Amygdala (tissue), 56 donors: ENCODE data around the gene CCDC142.
A peak's percentile ranks its signal among the peaks of the same experiment; 100 is the strongest.
"Not testable (repeated sequence)": the region's sequence is repeated elsewhere in the genome, so short reads cannot be mapped to it uniquely, and the experiment has no call there.

Experiments
- DNase-seq, 56 donors: peaks; one replicate each; lab custom pipeline; 2025; lab: John Stamatoyannopoulos, UW

The CCDC142 gene

DNA sequence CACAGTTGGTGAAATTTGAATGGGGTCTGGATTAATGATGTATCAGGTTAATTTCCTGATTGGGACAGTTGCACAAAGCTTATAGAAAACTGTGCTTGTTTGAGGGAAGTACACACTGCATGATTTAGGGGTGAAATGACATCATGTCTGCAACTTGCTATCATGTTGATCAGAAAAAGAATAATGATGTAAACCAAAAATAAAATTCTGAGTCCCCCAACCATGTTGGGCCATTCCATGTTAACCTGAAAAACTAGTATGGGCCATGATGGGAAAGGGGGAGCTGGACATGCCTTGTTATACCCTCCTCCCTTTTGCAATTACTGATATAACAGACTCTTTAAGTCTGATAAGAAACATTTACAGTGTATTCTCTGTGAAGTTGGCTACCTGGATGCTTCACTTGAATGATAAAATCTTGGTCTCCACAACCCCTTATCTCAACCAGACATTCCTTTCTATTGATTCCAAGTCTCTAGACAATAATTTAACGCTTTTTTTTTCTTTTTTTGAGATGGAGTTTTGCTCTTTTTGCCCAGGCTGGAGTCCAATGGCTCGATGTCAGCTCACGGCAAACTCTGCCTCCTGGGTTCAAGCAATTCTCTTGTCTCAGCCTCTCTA lies 32.1 kb downstream of the CCDC142 start:
- DNase-seq = no peak

GRCh38 chr2:74448771-74449170 lies 34.0 kb downstream of the CCDC142 start:
- DNase-seq = no peak

DNA sequence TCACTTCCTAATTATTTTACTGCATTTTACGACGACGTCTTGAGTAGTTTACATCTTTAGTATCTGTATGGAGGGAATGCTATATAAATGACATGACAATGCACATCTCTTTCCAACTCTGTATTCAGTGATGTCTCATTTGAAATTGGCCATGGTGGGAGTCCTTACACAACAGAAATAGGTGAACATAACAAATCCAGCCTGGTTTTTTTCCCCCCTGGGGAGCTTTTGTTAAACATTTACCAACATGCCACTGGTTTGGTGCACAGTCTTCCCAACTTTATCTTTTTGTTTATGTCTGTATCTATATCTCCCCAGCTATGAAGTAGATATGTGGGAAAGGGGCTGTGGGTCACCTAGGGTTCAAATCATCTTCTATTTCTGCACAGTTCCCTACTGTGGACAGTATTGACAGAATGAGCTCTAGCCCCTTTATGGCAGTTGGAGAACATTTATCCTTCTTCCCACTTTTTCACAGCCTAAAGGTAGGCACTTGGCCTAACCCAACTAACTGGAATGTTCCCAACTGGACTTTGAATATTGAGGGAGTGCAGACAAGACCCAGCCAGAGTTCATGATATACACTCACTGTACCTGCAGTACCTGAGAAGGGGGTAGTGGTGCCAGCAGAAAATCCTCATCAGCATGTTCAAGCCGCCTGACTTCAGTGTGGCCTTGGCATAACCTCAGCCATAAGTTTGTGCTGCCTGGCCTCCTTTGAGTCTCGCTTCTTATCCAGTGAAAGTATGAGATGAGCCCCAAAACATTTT lies 35.4 kb downstream of the CCDC142 start:
- no peak for DNase-seq

DNA sequence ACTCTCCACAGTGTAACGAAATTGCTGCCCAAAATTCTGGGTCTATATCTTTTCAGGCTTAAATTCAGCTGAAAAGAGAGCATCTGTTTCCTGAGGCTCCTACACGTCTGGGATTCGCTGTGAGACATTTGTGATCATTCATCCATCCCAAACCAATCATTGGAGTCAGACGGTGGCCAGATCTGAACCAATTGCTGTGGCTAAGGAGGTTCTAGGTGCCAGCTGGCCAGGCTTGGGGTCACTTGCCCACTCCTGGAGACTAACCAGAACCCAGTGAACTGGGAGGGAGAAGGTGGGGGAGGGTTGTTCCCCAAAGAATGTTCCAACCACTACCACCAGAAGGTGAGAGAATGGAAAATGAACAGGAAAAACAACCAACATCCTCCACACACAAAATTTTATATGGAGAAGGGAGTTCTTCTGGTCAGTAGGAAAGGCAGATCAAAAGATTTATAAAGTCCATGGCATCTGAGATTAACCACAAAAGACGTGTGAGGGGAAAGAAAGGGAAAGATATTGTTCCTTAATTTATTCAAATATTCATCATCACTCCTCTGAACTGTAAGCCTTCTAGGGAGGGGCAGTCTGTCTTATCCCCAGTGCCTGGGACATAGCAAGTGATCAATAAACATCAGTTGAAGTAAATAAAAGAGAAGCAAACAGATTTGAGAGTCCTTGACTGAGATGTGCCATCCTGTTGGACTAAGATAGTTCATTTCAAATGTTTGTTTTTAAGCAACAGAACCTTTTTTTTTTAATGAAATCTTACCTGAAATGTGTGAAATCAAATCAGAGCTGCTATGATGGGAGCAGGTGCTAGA lies 38.1 kb downstream of the CCDC142 start:
- no peak for DNase-seq

- not testable (repeated sequence) for DNase-seq
Observed at GRCh38 chr2:74442483-74443297, 40.1 kb downstream of the CCDC142 start.

DNA sequence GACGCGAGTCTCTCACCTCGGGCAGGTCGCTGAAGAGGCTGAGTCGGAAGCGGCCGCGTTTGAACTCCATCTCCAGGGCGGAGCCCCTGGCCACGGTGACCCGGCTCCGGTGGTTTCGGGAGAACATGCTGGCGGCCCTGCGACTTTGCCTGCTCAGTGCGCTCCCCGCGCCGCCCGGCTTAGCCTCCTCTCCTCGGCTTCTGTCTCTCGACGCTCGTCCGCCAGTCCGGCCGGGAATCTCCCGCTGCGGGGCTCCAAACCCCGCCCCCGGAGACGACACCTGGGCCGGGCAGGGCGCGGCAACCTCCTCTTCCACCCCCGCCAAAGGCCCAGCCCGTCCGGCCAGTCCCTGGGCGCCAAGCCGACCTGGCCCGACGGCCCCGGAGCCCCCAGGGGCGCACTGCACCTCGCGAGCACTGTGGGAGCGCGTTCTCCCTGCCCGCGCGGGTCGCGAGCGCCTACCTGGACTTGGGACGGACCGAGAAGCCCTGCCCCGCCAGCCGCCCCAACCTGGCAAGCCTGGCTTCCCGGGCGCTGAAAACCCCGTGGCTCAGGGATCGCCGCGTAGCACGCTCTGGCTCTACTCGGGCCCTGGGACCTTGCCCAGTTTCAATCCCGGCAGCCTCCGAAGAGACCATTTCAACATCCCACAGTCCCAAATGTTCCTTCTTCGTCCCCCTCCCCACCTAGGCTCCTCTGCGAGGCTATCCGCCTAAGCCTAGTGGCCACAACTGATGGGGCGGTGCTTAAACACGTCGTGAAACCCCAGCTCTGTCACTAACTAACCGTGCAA lies 40.9 kb downstream of the CCDC142 start, which contains the start of gene RTKN:
RTKN (minus strand) TSS at position 248 of the 793 bp plus-strand sequence; CDS start at position 127, 121 bp downstream.
- DNase-seq = peak in 9 of 56 donors; percentile 11 to 60 (median 35)

DNA sequence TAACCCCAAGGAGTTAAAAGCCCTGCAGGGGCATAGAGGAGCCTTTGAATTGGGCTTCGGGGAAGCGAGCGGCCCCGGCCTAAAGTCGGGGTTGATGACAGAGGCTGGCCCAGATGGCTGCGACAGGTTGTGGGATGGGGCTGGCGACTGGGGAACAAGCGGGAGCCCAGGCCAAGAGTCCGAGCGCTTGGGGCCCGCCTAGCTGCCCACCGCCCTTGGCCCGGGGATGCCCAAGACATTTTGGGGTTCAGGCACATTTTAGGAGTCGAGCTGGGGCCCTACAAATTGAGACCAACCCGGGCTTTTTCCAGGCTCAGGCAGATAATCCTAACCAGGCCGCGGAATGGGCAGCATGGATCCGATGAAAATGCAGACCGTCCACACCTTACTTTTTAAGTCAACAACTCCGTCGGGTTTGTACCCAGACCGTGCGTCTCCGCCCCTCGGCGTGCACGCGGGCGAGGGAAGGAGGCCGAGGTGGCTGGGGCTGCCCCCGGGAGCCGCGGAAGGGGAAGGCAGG lies 41.6 kb downstream of the CCDC142 start:
- DNase-seq = peak in 10 of 56 donors; percentile 22 to 58 (median 50)

DNA sequence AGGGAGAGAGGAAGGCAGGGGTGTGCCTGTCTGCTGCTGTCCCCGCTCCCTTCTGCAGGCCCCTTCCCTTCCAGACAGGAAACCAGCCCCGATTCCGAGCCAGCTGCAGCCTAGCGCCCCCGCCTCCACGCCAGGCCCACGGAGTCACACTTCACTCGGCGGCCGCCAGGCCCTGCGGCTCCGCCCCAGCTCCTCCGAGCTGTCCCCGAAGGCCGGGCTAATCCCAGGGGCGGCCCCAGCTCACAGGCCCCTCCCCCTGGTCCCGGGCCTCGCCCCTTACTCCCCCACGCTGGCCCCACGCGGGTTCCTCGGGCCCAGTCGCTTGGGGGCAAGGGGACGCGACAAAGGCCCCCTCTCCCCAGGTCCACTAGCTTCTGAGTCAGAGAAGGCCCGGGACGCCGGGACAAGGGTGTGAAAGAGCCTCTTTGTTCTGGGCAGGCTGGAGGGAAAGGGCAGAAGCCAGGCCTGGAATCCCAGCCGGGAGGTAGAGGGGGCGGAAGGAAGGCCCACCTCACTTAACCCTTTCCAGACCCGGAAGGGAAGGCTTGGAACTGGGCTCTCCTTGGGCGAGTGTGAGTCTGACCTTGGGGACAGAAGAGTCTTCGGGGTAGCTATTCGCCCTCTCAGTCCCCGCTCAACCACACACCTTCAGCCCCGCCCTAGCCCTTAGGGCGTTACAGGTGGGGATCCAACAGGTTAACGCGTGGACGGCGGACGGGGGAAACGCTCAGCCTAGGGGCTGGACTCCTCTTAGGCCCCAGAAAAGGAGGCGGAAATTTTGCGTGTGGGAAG lies 42.2 kb downstream of the CCDC142 start:
- DNase-seq = peak; percentile 47 to 95 (median 86)

GRCh38 chr2:74439803-74440377 lies 42.9 kb downstream of the CCDC142 start:
- peak; percentile 46 to 95 (median 83) for DNase-seq

DNA sequence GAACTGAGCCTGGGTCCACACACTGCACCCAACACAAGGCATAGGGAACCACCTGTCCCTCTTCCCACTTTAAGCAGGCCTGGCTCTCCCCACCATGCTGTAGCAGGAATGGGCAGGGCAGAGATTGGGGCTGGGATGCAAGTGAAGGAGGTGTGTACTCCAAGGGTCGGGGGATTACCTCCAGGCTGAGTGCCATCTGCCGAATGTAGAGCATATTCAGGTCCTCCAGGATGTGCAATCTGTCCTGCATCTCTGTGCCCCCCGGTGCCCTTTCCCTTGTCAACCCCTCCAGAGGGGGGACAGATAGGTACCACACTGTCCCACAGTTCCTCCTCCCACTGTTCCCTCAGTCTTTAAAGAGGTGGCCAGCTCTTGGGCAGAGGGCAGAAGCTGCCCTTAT lies 43.4 kb downstream of the CCDC142 start:
- no peak for DNase-seq

- no peak for DNase-seq
Observed at GRCh38 chr2:74438248-74438647, 44.5 kb downstream of the CCDC142 start.

DNA sequence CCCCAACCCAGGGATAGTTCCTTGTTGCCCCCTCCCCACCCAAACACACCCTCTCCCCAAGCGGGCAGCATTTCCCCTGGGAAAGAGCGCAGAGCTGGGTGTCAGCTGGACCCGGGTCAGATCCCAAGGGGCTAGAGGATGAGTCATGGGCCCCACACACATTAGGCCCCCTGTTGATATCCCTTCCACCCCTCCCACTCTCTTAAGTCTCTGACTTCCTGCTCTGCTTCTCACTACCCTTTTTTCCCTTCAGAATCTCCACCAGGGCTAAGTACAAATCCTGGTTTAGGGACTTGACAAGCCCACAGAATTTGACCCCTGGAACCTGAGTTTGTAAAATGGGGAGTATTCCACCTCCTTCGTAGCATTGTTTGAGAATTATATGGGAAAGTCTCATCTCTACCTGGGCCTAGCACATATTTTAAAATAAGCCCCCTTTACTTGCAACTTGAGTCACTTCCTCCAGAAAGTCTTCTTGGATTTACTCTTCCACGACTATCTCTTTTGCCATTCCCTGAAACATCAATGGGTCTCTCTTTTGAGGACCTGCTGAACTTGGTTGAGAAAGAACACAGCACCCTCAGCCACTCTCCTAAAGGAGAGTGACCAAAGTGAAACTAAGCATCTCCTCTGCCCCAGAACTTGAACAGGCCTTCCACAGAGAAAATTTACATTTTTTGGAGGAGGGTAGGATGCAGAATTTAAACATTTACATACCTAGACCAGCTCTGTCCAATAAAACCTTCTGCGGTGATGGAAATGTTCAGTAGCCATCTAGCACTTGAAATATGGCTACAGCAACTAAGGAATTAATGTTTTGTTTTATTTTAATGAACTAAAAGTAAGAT lies 45.7 kb downstream of the CCDC142 start:
- DNase-seq = no peak

DNA sequence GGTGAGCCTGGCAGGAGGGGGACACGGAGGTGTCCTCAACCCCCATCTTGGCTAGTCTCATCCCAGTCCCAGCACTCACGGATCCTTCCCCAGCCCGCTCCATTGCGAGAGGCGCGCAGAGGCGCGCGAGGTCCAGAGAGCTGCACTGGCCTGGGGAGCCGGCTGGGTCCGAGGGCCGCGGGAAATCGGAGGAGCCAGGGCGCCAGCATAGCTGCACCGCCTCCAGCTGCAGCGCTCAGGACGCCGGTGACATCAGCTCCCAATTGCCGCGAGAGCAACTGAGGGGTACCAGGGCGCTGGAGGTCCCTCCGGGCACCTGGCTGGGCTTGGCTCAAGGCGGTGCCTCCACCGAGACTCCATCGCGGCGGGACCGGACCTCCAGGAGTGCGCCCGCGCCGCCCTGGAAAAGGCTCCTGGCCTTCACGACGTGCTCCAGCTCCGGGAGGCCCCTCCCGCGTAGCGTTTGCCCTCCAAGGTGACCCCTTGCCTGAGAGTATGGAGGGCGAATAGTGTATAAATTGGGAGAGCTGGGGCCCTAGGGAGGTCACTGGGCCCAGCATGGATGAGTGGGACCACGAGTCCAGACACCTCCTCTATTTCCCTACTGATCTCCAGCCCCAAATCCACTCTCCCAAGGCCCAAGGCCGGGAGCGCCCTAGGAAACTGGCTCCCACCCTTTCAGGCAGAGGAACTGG lies 46.5 kb downstream of the CCDC142 start:
- no peak for DNase-seq

DNA sequence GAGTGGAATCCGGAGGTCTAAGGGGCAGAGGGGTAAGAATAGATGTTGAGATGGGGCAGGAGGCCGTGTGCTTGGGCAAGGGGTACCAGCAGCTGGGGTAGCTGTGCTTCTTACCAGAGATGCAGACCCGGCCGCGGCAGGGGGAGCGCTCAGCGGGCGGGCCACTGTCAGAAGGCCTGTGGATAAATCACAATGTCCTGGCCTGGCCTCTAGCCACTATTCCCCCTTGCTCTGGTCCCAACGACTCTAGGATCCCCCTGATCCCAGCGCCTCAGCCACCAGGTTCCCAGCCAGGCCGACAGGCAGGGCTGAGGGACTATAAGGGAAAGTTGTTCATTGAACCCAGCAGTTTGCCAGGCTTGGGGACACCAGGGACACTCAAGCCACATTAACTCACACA lies 52.3 kb downstream of the CCDC142 start:
- no peak for DNase-seq

GRCh38 chr2:74429487-74430451 lies 53.0 kb downstream of the CCDC142 start:
- no peak for DNase-seq
